Chondrocyte (in vitro differentiated cells): Measurements from ENCODE around the gene CTSS. TPM values are rescaled to one million over a fixed set of nuclear protein-coding genes. Genes with fewer than 3 reads are reported as not detected.
"Not testable (repeated sequence)": the region's sequence is repeated elsewhere in the genome, so short reads cannot be mapped to it uniquely, and the experiment has no call there.

Source experiments
- DNase-seq: peaks from one replicate; pipeline ENCODE4 v3.0.0; 2021; ENCODE audit warnings: mixed read lengths, low spot score
- H3K27ac Mint-ChIP-seq: one replicate; pipeline ENCODE4 v1.8.0; 2021; ENCODE audit warnings: mild to moderate bottlenecking, moderate library complexity, mixed read lengths; ENCODE audit not compliant: unreplicated experiment
- H3K27me3 Mint-ChIP-seq: 2 replicates; pipeline ENCODE4 v1.8.0; 2021; ENCODE audit warnings: low read depth, mixed read lengths
- H3K36me3 Mint-ChIP-seq: 2 replicates; pipeline ENCODE4 v1.8.0; 2021; ENCODE audit warnings: low read depth, mixed read lengths
- H3K4me1 Mint-ChIP-seq: 2 replicates; pipeline ENCODE4 v1.8.0; 2021; ENCODE audit warnings: low read depth, mild to moderate bottlenecking, mixed read lengths
- H3K4me3 Mint-ChIP-seq: one replicate; pipeline ENCODE4 v1.8.0; 2021; ENCODE audit warnings: mild to moderate bottlenecking, moderate library complexity, mixed read lengths; ENCODE audit not compliant: unreplicated experiment
- H3K9me3 Mint-ChIP-seq: 2 replicates; pipeline ENCODE4 v1.8.0; 2021; ENCODE audit warnings: low read depth, mixed read lengths
- CTCF ChIP-seq: fragments of 200-600 bp; sonication (generic); IDR thresholded peaks from 2 replicates; pipeline ENCODE4 v1.5.0; 2021; ENCODE audit warnings: antibody characterized with exemption, mild to moderate bottlenecking, moderate library complexity
- total RNA-seq: library from RNA; stranded (reverse); gene quantifications from 3 replicates; pipeline ENCODE4 v1.2.1, GENCODE V29; 2021

Gene CTSS
- total RNA-seq, 1 donor from 2014 or later, result 1.5 TPM

GRCh38 chr1:150799089-150799488 is 33.5 kb upstream of the CTSS start:
- DNase-seq, result no peak
- no peak for TF ChIP-seq CTCF
- no peak overlapping the region for H3K4me3 Mint-ChIP-seq
- H3K36me3 Mint-ChIP-seq, result peaks cover 45% of the 10 kb centered on the region
- H3K4me1 Mint-ChIP-seq, result no peaks in the 10 kb centered on the region
- no peak overlapping the region for H3K27ac Mint-ChIP-seq
- H3K9me3 Mint-ChIP-seq, result no peaks in the 10 kb centered on the region
- no peaks in the 10 kb centered on the region for H3K27me3 Mint-ChIP-seq

- no peak for TF ChIP-seq CTCF
- no peak for DNase-seq
- no peak overlapping the region for H3K27ac Mint-ChIP-seq
- no peaks in the 10 kb centered on the region for H3K4me1 Mint-ChIP-seq
- no peaks in the 10 kb centered on the region for H3K9me3 Mint-ChIP-seq
- H3K27me3 Mint-ChIP-seq, result no peaks in the 10 kb centered on the region
- H3K36me3 Mint-ChIP-seq, result peaks cover 45% of the 10 kb centered on the region
- no peak overlapping the region for H3K4me3 Mint-ChIP-seq
These were observed 32.9 kb upstream of the CTSS start for GRCh38 chr1:150798525-150798924.

- Mint-ChIP-seq H3K9me3 (no peaks in the 10 kb centered on the region), H3K36me3 (peaks cover 40% of the 10 kb centered on the region), H3K4me1 (no peaks in the 10 kb centered on the region), H3K27ac (no peak overlapping the region), H3K4me3 (no peak overlapping the region), H3K27me3 (no peaks in the 10 kb centered on the region)
- TF ChIP-seq CTCF, result no peak
- DNase-seq, result no peak
These were observed 30.8 kb upstream of the CTSS start for GRCh38 chr1:150796374-150796773.

- H3K27me3 Mint-ChIP-seq, H3K27ac Mint-ChIP-seq, H3K9me3 Mint-ChIP-seq, H3K4me3 Mint-ChIP-seq, H3K4me1 Mint-ChIP-seq, DNase-seq: not testable (repeated sequence)
- H3K36me3 Mint-ChIP-seq, result peaks cover 37% of the 10 kb centered on the region
These were observed 28.2 kb upstream of the CTSS start for GRCh38 chr1:150793778-150794177.

GRCh38 chr1:150793221-150793620 is 27.6 kb upstream of the CTSS start:
- no peak for TF ChIP-seq CTCF
- Mint-ChIP-seq H3K4me1 (no peaks in the 10 kb centered on the region), H3K9me3 (no peaks in the 10 kb centered on the region), H3K4me3 (no peak overlapping the region), H3K27ac (no peak overlapping the region), H3K36me3 (peaks cover 31% of the 10 kb centered on the region), H3K27me3 (no peaks in the 10 kb centered on the region)
- DNase-seq, result no peak

GRCh38 chr1:150791585-150791984 is 26.0 kb upstream of the CTSS start:
- no peak for TF ChIP-seq CTCF
- no peak for DNase-seq
- Mint-ChIP-seq H3K27ac (no peak overlapping the region), H3K4me3 (no peak overlapping the region), H3K36me3 (peaks cover 23% of the 10 kb centered on the region), H3K9me3 (no peaks in the 10 kb centered on the region), H3K4me1 (no peaks in the 10 kb centered on the region), H3K27me3 (no peaks in the 10 kb centered on the region)
